Smooth muscle cell (in vitro differentiated cells): Measurements from ENCODE around the gene ABHD6. TPM values are rescaled to one million over a fixed set of nuclear protein-coding genes. Genes with fewer than 3 reads are reported as not detected.

Source experiments
- DNase-seq: peaks from one replicate; lab custom pipeline; 2025; ENCODE audit not compliant: unreplicated experiment; lab: John Stamatoyannopoulos, UW
- H2AFZ ChIP-seq: fragments of 200-600 bp; sonication (generic); 2 replicates; pipeline ENCODE4 v1.6.0; 2016; ENCODE audit warnings: antibody characterized with exemption, low read depth, mild to moderate bottlenecking
- H3F3A ChIP-seq: fragments of 200-600 bp; sonication (generic); 2 replicates; pipeline ENCODE4 v1.6.0; 2017; ENCODE audit warnings: antibody characterized with exemption, low read depth
- H3K27ac ChIP-seq: fragments of 200-600 bp; sonication (generic); 2 replicates; pipeline ENCODE4 v1.5.1; 2016; ENCODE audit warnings: low read depth, mild to moderate bottlenecking
- H3K27me3 ChIP-seq: fragments of 200-600 bp; sonication (generic); 2 replicates; pipeline ENCODE4 v1.6.1; 2016; ENCODE audit warnings: low read depth, mild to moderate bottlenecking
- H3K36me3 ChIP-seq: fragments of 200-600 bp; sonication (generic); 2 replicates; pipeline ENCODE4 v1.5.1; 2016; ENCODE audit warnings: low read depth
- H3K4me1 ChIP-seq: fragments of 200-600 bp; sonication (generic); 2 replicates; pipeline ENCODE4 v1.5.1; 2016; ENCODE audit warnings: low read depth
- H3K4me2 ChIP-seq: fragments of 200-600 bp; sonication (generic); 2 replicates; pipeline ENCODE4 v1.6.0; 2016; ENCODE audit warnings: mild to moderate bottlenecking
- H3K4me3 ChIP-seq: fragments of 200-600 bp; sonication (generic); 2 replicates; pipeline ENCODE4 v1.5.1; 2016; ENCODE audit warnings: mild to moderate bottlenecking
- H3K79me2 ChIP-seq: fragments of 200-600 bp; sonication (generic); 2 replicates; pipeline ENCODE4 v1.6.0; 2016; ENCODE audit warnings: low read depth, mild to moderate bottlenecking
- H3K9ac ChIP-seq: fragments of 200-600 bp; sonication (generic); 2 replicates; pipeline ENCODE4 v1.6.0; 2016; ENCODE audit warnings: low read depth
- H3K9me3 ChIP-seq: fragments of 200-600 bp; sonication (generic); replicated peaks from 2 replicates; pipeline ENCODE4 v1.5.1; 2016; ENCODE audit warnings: low read depth
- H4K20me1 ChIP-seq: fragments of 200-600 bp; sonication (generic); 2 replicates; pipeline ENCODE4 v1.6.0; 2016; ENCODE audit warnings: low read depth
- WGBS: methylation state at CpG from one replicate; pipeline ENCODE4 v1.1.7; 2016; ENCODE audit warnings: low lambda C conversion rate; 5-methylcytosine and 5-hydroxymethylcytosine counted together
- polyA plus RNA-seq: library from polyadenylated mRNA; unstranded; fragments of >200 nt; fragmentation: Nextera tagmentation; extraction: Ambion mirVana; gene quantifications from 2 replicates; pipeline ENCODE4 v1.2.1, GENCODE V29; 2016
- total RNA-seq: library from RNA; depleted of rRNA; stranded (reverse); fragments of >200 nt; gene quantifications from 2 replicates; pipeline ENCODE4 v1.2.3, GENCODE V29; 2014
- TF ChIP-seq, protein P1 (sequence below): fragments of 200-600 bp; sonication (generic); IDR thresholded peaks from 2 replicates; pipeline ENCODE4 v1.5.1; 2017; ENCODE audit warnings: borderline replicate concordance, mild to moderate bottlenecking, antibody characterized with exemption; ENCODE audit not compliant: insufficient read depth, poor library complexity, severe bottlenecking

Gene ABHD6
- total and polyA plus RNA-seq, 2 experiments from 2014 or later = 3.9 to 7.1 TPM

DNA sequence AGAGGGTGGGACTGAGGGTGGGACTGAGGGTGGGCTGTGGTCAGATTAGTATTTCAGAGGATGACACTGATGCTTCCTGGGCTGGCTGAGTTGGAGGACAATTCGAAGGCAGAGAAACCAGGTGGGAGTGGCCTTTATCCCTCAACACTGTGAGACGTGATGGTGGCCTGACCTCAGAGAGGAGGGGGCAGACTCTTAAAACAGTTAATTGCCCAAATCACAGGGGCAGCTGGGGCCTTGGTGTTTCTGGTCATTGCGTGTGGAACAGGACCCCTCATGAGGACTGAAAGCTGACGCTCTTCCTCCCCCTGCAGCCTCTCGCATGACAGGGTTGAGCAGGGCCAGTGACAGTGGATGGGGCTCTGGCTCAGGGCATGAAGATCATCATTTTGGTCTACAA is 45.5 kb upstream of the ABHD6 start:
- Histone ChIP-seq H3K4me2 (no peak overlapping the region), H3K79me2 (no peaks in the 10 kb centered on the region), H2AFZ (no peak overlapping the region), H3K36me3 (no peaks in the 10 kb centered on the region), H3K9ac (no peak overlapping the region), H3K4me3 (no peak overlapping the region), H4K20me1 (no peaks in the 10 kb centered on the region), H3K4me1 (no peaks in the 10 kb centered on the region), H3K9me3 (no peaks in the 10 kb centered on the region), H3K27me3 (no peaks in the 10 kb centered on the region), H3F3A (no peaks in the 10 kb centered on the region), H3K27ac (no peak overlapping the region)
- no peak for DNase-seq
- WGBS = 75% methylated on average over 5 of the region's 5 CpGs
- TF ChIP-seq, protein P1, sequence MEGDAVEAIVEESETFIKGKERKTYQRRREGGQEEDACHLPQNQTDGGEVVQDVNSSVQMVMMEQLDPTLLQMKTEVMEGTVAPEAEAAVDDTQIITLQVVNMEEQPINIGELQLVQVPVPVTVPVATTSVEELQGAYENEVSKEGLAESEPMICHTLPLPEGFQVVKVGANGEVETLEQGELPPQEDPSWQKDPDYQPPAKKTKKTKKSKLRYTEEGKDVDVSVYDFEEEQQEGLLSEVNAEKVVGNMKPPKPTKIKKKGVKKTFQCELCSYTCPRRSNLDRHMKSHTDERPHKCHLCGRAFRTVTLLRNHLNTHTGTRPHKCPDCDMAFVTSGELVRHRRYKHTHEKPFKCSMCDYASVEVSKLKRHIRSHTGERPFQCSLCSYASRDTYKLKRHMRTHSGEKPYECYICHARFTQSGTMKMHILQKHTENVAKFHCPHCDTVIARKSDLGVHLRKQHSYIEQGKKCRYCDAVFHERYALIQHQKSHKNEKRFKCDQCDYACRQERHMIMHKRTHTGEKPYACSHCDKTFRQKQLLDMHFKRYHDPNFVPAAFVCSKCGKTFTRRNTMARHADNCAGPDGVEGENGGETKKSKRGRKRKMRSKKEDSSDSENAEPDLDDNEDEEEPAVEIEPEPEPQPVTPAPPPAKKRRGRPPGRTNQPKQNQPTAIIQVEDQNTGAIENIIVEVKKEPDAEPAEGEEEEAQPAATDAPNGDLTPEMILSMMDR = no peak

DNA sequence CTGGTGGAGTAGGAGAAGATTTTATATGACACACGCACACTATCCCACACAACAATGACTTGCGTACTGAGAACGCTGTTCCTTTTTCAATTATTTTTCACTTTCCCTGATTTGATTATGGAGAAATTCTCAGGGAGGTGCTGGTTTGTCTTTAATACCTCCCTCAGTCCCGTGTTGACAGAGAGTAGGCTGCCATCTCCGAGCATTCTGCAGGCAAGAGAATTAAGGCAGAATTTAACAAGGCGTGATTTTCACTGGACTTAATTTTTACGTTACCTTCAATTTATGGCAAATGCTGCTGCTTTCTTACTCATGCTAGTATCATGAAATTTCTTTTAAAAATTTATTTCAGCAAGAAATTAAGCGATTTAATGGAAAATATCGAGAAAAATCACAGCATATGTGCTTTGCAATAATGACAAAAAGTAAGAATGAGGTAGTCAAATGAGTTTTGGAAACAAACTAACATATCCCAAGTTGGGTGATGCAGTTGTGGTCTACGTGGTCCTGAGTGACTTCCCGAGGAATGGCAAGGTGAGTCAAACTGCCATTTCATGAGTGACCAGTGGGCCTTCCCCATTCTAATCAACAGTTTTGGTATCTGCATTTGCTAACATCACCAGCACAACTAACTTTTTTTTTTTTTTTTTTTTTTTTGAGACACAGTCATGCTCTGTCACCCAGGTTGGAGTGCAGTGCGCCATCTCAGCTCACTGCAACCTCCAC is 43.7 kb upstream of the ABHD6 start:
- no peak for DNase-seq
- TF ChIP-seq, protein P1 = no peak
- 91% methylated on average over 12 of the region's 12 CpGs for WGBS

DNA sequence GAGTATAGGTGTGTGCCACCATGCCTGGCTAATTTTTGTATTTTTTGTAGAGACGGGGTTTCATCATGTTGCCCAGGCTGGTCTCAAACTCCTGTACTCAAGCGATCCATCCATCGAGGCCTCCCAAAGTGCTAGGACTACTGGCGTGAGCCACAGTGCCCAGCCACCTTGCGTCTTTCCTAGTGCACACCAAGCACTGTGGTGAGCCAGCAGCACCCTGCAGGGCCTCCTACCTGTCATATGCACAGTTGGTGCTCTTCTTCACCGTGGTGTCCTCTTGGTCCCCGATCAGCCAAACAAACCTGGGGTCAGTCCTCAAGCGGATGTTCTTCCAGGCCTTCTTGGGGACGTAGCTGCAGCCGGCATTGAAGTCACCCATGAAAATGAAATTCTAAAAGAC is 40.0 kb upstream of the ABHD6 start:
- Histone ChIP-seq H3K27ac (no peak overlapping the region), H2AFZ (no peak overlapping the region), H3K9me3 (no peaks in the 10 kb centered on the region), H3K4me3 (no peak overlapping the region), H3K27me3 (no peaks in the 10 kb centered on the region), H3K4me1 (no peaks in the 10 kb centered on the region), H4K20me1 (no peaks in the 10 kb centered on the region), H3K9ac (no peak overlapping the region), H3F3A (no peaks in the 10 kb centered on the region), H3K79me2 (no peaks in the 10 kb centered on the region), H3K4me2 (no peak overlapping the region), H3K36me3 (no peaks in the 10 kb centered on the region)
- no peak for DNase-seq
- TF ChIP-seq, protein P1 = no peak
- WGBS = 92% methylated on average over 10 of the region's 10 CpGs

More for the DNA sequence above, 43.7 kb upstream of the ABHD6 start:
- Histone ChIP-seq H4K20me1 (no peaks in the 10 kb centered on the region), H3K27ac (no peak overlapping the region), H3K4me3 (no peak overlapping the region), H3K9ac (no peak overlapping the region), H3K4me2 (no peak overlapping the region), H3K27me3 (no peaks in the 10 kb centered on the region), H3K36me3 (no peaks in the 10 kb centered on the region), H3K4me1 (no peaks in the 10 kb centered on the region), H3K79me2 (no peaks in the 10 kb centered on the region), H2AFZ (no peak overlapping the region), H3F3A (no peaks in the 10 kb centered on the region), H3K9me3 (no peaks in the 10 kb centered on the region)

DNA sequence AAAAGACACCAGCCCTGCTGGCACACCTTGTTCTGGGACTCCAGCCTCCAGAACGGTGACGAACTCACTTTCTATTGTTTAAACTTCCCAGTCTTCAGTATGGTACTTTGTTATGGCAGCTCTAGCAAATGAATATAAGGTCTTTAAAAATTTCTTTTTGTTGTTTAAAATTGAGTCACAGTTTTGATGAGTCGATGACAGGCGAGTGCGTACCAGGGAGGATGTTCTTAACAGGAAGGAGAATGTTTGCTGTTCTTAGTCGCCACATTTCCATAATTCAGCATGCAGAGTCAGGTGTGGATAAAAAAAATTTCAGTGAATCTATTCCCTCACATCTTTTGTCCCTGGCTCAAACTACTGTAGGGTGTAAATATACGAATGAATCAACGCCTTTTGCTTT is 39.2 kb upstream of the ABHD6 start:
- no peak for DNase-seq
- Histone ChIP-seq H3K36me3 (no peaks in the 10 kb centered on the region), H3K9me3 (no peaks in the 10 kb centered on the region), H3K27ac (no peak overlapping the region), H3K4me1 (no peaks in the 10 kb centered on the region), H3F3A (no peaks in the 10 kb centered on the region), H3K9ac (no peak overlapping the region), H4K20me1 (no peaks in the 10 kb centered on the region), H3K79me2 (no peaks in the 10 kb centered on the region), H3K27me3 (no peaks in the 10 kb centered on the region), H3K4me2 (no peak overlapping the region), H3K4me3 (no peak overlapping the region), H2AFZ (no peak overlapping the region)
- TF ChIP-seq, protein P1 = no peak
- WGBS = 93% methylated on average over 8 of the region's 8 CpGs
